HG02610 (cell line): ENCODE results near the gene ZBTB7B.

ENCODE experiments used
- ATAC-seq: cut with Tn5 transposase; IDR thresholded peaks from one replicate; pipeline ENCODE4 v1.9.1; 2021; ENCODE audit warnings: mild to moderate bottlenecking, moderate library complexity; ENCODE audit not compliant: unreplicated experiment

The ZBTB7B gene

DNA sequence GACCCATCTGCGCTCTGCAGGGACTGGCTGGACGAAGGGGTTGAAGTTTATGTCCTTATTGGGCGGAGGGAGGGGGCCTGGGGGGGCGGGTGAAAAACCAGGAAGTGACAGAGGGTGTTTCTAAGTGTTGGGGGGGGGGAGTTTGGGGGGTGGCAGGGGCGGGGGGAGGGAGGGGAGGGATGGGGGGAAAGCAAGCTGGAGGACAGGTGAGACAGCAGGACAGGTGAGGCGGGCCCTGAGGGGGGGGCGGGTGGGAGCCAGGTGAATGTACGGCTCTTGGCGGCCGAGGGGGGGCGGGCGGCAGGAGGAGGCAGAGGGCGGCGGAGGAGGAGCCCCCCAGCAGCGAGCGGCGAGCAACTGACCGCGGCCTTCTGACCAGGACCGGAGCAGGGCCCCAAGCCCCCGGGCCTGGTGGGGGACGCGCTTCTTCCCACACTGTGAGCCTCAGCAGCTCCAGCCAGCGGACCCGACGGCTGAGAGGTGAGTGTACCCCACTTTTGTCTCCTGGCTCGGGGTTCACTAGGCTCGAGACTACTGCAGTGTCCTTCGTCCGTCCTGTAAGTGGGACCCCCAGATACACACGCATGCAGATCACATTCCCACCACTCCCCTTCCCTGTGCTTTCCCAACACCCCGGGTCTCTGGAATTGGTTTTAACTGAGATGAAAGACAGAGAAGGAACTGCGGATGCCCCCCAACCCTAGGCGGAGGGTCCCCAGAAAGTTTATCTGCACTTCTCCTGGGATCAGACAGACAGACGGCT lies at the start of gene ZBTB7B:
TSS of gene ZBTB7B (plus strand) at position 339 of the 763 bp plus-strand sequence. CDS start 11,859 bp downstream, outside the sequence.
- no peak for ATAC-seq

DNA sequence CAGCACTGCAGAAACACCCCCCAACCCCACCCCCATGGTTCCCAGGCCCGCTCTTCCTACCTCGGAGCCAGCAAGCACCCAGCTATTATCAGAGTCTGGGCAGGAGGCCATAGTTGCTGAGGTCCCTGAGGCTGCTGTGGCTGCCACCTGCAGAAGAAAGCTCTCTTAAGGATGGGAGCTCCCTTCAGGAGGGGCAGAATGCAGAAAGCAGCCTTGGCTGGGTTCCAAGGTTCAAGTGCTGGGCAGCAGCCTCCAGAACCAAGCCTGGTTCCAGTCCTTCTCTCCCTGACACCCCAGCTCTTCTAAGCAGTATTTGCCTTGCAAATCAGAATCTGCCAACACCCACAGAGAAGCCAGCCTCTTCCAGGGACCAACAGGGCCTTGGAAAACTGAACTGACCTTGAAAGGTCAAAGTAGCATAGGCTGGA lies 49.0 kb upstream of the ZBTB7B start:
- no peak for ATAC-seq

DNA sequence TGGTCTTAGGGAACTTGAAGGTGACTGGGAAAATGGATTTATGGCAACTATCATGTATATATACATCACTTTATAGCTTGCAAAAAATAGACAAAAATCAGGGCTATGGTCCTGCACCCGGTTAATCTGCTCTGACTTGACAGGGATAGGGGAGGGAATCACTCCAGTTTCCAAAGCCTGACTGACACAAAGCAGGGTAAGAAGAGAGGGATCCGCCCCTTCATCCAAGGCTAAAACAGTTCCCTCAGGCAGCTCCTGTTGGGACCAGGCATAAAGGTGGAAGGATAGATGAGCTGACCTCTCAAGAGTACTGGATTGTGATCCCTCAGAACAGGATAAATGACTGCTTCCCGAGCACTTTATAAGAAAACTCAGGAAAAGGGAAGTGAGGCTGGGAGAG lies 48.1 kb upstream of the ZBTB7B start:
- no peak for ATAC-seq

DNA sequence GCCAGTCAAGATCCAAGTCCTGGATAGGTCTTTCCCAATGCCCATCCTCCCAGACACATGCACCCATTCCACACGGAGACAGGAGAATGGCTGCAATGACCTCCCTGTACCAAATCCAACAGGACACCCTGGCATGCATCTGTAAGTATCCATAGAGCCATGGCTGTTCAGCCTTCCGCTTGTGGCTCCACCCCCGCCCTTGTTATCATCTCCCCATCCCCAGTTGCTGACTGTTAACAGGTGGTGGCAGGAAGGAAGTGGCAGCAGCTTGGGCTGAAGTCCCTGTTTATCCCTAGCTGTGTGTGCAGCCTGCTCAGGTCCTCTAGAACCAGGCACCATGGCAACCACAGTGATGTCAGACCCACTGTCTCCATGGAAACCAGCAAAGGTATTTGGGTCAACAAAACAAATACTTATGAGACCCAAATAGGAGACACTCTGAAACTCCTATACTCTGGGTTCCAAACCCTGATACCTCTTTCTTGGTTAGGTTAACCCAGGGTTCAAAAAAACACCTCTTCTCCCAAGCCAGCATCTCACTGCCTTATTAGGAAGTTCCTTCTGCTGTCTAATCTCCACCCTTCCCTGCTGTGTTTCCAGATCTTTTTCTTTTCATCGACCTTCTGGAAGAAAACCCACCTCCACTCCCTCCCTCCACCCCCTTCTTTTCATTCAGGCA lies 47.4 kb upstream of the ZBTB7B start:
- peak; percentile 54 for ATAC-seq

DNA sequence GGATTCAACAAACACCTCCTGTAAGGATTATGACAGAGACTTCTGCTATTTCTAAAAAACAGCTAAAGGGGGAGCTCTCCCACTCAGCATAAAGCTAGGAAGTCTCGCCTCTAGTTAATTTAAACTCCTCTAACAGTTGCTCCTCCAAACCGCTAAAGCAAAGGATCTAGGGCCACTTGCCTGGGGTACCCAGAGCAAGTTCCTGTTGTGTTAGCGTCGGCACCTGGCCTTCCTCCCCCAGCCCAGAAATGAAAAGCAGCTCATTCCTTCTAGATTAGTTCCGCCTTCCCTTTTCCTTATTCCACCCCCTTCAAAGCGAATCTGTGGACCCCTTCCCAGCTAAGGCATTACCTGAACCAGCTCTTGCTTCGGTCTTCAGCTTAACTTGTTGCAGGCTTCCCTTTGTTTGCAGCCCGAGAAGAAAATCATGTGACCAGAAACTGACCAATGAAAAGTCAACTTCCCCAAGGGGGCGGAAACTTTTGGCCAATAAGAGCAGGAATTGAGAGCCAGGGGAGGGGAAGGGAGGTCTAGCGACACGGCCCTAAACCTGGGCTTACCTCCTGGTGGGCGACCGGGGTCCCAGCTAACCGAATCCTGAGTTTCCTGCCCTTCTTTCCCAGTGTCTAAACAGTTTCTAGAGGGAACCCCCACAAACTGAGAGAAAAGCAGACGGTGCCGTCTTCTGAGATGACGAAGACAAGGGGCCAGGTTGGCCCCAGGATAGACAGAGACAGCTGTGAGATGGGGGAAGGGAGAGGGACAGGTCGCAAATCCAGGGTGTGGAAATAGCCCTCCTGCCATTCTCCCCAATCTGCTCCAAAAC lies 46.7 kb upstream of the ZBTB7B start, which contains the start of gene PBXIP1:
TSS of gene PBXIP1 (minus strand) at position 382 of the 826 bp plus-strand sequence. CDS start 2,378 bp downstream, outside the sequence.
- peak; percentile 45 for ATAC-seq

DNA sequence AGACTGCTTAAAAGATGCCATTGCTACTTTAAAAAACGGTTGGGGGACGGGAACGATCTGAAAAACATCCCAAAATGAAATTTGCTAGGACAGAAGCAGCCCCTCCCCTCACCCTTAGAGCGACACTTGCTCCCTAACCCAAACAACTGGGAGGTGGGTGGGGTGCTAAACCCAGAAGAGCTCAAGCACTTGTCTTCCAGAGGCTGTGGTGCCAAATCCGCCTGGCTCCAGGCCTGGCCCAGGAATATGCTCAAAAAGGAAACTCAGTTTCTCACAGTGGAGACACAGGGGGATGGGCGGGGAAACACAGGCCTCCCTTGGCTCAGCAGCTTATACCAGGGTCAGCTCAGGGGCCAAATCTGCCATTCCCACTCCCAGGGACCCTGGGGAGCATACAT lies 46.1 kb upstream of the ZBTB7B start:
- no peak for ATAC-seq

DNA sequence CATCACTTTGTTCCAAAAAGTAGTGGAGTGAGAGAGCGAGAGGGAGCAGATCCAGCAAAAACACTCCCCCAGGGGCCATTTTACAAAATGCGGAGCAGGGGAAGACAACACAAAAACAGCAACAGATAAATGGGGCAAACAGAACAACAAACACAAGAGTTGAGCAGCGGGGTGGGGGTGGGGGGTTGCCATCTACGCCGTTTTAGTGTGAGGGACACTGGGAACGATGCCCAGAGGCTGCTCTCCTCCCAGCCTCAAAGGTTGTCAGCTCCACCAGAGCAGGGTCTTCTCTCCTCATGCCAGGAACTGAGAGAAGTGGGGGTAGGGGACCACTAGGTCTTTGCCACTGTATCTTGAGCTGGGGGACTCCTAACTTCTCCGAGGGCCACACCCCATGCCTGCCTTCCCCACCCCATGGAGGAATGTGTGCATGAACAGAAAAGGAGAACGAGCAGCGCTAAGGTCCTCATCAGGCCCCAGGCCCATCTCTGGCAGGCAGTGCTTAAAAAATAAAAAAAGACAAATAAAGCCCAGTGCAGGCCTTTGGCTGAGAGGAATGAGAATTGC lies 45.4 kb upstream of the ZBTB7B start:
- ATAC-seq, result no peak

DNA sequence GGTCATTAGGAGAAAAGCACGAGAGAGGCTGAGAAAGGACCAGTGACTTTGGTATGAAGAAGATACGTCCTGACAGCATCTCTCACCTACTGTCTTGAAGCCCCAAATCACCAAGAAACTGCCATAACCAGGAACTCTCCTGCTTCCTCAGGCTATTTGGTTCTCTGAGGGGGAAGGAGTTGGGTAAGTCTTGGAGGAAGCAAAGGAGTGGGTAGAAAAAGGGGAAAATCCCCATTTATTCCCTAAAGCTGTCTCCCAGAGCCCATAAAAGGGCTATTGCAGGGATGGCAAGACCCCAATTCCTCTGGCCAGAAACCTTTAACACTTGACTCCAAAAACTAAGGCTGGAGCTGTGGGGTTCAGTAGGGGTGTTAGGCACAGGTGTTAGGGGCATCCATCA lies 44.6 kb upstream of the ZBTB7B start:
- no peak for ATAC-seq

DNA sequence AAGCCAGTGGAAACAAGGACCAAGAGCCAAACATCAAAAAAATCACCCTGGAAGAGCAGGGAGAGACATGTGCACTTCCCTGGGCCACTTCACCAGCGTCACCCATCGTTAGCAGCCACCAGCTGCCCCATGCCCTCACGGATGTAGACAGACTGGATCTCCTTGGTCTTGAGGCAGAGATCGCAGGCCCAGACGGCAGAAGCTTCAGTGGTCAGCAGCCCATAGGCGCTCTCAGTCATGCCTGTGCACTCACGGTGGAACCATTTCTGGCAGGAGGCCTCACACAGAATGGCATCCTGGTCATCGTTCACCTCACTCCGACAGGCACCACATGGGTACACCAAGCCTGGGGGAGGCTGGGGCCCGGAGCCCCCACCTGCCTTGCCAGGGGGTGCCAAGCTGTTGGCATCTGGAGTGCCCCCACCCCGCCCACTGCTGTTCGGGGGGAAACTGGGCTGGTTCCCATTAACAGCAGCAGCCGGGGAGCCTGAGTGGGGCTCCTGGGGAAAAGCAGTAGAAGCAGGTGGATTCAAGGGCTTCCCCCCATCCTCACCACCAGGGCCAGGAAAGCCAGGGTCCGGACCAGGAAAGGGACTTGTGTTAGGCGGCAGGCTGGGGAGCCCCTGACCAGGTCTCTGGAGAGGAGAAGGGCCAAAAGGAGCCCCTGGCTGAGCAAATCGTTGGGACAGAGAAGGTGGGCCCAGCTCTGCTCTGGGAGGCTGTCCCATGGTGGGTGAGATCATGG lies 43.7 kb upstream of the ZBTB7B start:
- no peak for ATAC-seq

DNA sequence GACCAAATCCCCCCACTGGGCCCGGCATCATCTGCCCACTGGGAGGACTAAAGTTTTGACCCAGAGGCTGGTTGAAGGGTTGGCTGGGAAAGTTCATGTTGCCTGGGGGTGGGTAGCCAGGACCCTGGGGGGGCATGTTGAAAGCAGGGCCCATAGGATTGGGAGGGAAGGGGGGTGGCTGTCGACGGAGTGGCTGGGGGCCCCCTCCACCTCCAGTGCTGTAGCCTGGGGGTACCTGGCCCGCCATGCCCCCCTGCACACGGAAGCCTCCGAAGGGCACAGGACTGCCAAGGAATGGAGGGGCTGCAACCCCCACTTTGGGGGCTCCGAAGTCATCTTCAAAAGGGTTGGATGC lies 43.2 kb upstream of the ZBTB7B start:
- no peak for ATAC-seq

DNA sequence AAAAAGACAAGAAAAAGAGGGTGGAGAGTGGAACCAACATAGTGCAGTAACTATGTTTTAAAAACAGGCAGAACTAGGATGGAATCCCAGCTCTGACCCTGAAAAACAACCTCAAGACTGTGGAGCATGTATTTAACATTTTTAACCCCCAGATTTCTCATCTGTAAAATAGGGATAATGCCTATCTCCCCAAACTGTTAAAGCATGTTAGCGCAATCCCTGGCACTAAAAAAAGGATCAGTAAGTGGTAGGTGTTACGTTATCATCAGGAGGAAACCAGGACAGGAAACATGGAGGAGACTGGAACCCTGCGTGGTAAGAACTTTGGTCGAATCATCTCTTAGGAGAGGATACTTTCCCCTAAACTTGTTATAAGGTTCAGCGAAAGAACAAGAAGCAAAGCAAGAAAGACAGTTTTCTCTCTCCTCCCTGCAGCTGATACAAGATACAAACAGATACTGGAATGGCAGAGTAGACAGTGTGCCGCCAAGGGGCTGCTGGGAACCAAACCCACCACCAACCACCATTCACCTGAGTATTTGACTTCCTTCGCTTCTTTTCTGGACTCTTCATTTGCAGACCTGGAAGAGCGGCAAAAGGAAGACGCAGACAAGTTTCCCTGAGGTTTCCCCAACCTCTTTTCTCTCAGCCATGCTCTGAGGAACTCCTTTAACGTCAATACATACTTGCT lies 42.0 kb upstream of the ZBTB7B start:
- no peak for ATAC-seq

DNA sequence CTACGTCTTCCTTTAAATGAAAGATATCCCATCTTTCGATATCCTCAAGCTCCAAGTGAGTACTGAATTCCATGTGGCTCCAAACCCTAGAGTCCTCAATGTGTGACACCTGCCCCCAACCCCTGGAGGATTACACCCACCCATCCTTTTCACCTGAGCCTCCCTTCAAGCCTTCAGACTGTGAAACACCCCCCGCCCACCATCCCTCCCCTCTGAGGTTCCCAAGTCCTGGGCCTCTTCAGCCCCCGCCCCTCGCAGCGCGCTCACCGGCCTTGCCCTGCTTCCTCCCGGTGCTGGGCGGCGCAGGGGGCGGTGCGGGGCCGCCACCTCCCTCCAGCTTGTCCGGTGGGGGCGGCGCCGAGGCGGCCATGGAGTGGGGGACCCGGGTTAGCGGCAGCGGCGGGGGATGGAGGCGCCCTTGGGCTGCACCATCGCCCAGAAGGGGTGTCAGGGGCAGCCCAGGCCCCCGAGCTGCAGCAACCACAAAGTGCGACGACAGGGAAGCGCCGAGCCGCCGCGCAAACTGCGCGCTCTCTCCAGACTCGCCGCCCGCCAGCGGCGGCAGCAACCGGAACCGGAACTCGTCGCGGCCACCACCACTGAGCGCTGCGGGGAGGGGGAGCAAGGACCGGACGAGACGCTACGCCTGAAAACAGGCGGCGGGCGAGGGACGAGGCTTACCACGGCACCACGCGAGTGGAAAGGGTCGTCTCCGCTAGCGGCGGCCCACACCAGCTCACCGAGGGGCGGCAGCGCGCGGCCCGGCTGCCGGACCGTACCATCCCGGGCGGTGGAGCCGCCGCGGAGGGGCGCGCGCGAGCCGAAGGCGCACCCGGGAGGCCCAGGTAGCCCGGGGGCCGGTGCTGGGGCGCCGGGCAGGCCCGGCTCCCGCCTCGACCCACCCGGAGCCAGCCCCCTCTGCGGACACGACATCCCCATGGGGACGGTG lies 41.1 kb upstream of the ZBTB7B start, which contains the start of gene PYGO2:
TSS of gene PYGO2 (minus strand) at position 576 of the 949 bp plus-strand sequence. CDS start at position 370, 206 bp downstream.
- peak; percentile 67 for ATAC-seq

DNA sequence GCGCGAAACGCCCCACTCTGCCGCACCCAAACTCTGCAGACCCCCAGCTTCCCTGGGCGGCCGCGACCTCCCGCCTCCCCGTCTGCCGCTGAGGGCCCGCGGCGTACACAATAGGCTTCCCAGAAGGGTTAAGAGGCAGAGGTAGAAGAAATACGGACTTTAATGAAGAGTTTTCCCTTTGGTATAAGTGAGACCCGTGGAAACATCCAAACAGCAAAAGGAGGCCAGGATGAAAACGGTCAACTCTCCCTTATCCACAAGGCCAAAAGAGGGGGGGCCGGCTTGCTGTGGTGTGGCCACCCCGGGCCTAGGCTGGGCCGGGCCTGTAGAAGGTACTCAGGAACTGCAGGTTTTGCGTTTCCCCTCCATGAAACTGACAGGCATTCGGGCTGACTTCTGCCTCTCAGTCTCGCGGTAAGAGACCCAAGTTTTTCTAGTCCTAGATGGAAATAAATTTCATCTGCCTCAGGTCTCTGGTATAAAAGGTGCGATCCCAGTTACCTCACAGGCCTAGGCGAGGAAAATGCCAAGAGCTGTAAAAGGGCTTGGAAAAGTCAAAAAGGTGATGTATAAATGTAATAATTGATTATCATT lies 40.3 kb upstream of the ZBTB7B start:
- ATAC-seq, result no peak

DNA sequence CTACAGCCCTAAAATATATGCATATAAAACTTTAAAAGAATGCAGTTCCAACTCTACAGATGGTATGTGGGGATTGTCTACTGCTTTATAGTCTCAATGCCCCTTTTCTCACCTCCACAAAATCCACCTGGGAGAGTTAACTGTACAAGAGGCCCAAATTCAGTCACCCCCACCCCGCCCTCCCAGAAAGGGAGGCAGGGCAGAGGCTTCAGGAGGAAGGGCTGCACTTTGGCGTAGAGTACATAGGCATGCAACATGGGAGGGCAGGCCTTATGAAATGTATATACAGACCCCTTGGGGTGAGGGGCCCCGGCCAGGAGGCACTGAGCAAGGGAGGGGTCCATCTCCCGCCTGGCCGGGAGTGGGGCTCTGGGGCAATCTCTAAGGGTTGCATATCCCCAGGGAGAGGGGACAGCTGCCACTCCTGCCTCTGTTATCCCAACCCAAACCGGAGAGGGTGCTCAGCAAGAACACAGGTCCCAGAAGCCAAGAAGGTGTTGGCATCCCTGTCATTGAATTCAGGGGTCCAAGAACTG lies 39.7 kb upstream of the ZBTB7B start:
- ATAC-seq, result no peak

DNA sequence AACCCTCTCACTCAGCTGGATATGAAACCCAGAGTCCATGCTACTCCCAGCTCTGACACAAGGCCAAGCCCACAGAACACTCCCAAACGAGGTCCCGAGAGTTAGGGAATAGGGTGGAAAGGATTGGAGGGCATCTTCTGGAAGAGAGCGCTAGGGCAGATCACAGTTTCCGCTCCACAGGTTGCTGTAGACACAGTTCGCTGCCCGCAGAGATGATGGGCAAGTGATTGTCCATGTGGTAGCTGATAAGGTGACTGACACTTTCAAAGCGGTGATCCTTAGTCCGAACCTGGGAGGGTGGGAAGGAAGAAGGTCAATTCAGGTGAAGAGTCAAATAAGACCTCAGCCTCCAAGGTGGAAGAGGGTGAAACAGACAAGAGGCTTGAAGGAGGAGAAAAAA lies 39.0 kb upstream of the ZBTB7B start:
- no peak for ATAC-seq

DNA sequence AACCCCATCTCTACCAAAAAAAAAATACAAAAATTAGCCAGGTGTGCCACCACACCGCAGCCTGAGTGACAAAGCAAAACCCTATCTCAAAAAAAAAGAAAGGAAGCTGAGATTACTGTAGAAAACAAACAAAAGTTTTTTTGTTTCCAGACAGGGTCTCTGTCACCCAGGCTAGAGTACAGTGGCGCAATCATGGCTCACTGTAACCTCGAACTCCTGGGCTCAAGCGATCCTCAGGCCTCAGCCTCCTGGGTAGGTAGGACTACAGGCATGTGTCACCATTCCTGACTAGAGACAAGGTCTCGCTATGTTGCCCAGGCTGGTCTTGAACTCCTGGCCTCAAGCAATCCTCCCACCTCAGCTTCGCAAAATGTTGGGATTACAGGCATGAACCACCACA lies 38.2 kb upstream of the ZBTB7B start:
- ATAC-seq, result no peak

DNA sequence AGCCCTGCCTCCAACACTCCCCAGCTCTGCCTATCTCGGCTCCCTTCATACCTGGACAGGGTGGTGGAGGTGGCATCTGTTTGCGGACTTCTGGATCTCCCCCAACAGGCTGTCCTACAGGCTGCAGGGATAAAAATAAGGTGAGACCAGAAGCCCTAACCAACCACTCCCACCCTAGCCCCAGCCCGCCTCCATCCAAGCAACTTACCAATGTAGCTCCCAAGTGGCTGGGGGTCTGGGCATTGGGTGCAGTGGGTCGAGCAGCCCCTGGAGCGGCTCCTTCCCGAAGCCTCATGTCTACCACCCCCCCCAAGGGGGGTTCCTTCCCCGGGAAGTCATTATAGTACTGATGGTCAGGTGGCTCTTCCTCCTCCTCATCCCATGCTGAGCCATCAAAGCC lies 36.5 kb upstream of the ZBTB7B start:
- no peak for ATAC-seq

DNA sequence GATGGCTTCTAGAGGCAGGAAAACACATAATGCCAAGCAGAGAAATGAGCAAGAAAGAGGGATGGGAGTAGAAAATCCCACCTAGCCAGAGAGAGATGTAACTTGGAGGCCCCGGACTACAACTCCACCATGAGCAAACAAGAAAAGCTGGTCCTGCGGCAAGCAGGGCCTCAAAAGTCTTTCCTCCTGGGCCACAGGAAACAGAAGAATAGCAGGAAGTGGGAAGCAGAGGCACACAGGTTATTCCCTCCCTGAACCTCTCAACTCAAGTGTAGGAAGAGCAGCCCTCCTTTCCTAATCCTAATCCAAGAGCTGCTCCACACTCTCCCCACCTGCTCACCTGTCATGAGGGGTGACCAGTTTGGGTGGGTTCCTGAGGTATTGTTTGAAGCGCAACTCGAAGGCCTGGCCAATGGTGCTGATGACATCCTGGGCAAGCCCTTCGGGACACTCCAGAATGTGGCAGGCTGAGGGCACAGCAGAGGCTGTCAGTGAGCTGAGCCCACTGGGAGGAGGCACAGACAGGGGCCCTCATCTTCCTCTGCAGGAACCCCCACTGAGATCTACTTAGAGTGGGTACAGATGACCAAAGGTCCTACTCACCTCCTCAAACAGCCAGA lies 35.2 kb upstream of the ZBTB7B start:
- no peak for ATAC-seq
